Neuronal stem cell (in vitro differentiated cells): ENCODE measurements around the gene PCCA.

ENCODE experiments used
- DNase-seq: peaks from one replicate; pipeline ENCODE4 v3.0.0-alpha.2; 2013; ENCODE audit warnings: low spot score
- H2AFZ ChIP-seq: one replicate; pipeline ENCODE4 v1.6.1; 2013; ENCODE audit warnings: mild to moderate bottlenecking, low read length, inconsistent platforms
- H2AK5ac ChIP-seq: 2 replicates; pipeline ENCODE4 v1.6.1; 2013; ENCODE audit warnings: low read depth, mild to moderate bottlenecking, inconsistent platforms, low read length, moderate library complexity, mixed read lengths
- H2BK120ac ChIP-seq: 2 replicates; pipeline ENCODE4 v1.6.1; 2013; ENCODE audit warnings: low read depth, mild to moderate bottlenecking, inconsistent platforms, low read length, moderate library complexity, mixed read lengths
- H2BK12ac ChIP-seq: one replicate; pipeline ENCODE4 v1.6.1; 2013; ENCODE audit warnings: low read length, inconsistent platforms
- H2BK15ac ChIP-seq: 2 replicates; pipeline ENCODE4 v1.6.1; 2013; ENCODE audit warnings: mild to moderate bottlenecking, low read length, inconsistent platforms, mixed read lengths
- H2BK5ac ChIP-seq: one replicate; pipeline ENCODE4 v1.6.1; 2013; ENCODE audit warnings: inconsistent platforms, mild to moderate bottlenecking, low read length, moderate library complexity
- H3K14ac ChIP-seq: one replicate; pipeline ENCODE4 v1.6.1; 2013; ENCODE audit warnings: low read length, inconsistent platforms
- H3K18ac ChIP-seq: 2 replicates; pipeline ENCODE4 v1.6.1; 2013; ENCODE audit warnings: low read length, inconsistent platforms
- H3K23ac ChIP-seq: 2 replicates; pipeline ENCODE4 v1.6.1; 2013; ENCODE audit warnings: low read depth, mild to moderate bottlenecking, mixed read lengths, low read length, inconsistent platforms; ENCODE audit not compliant: poor library complexity
- H3K27ac ChIP-seq: replicated peaks from 3 replicates; pipeline ENCODE4 v1.5.1; 2013; ENCODE audit warnings: low read length, inconsistent platforms
- H3K27me3 ChIP-seq, 3 experiments: 2 replicates each; pipeline ENCODE4 v1.6.1; 2013; ENCODE audit warnings: low read length in 3 of 3, mild to moderate bottlenecking in 2 of 3, inconsistent platforms in 1 of 3, low read depth in 1 of 3, mixed read lengths in 1 of 3, moderate library complexity in 1 of 3; ENCODE audit not compliant: control insufficient read depth in 3 of 3, insufficient read depth in 3 of 3
- H3K36me3 ChIP-seq, 2 donors: replicated peaks in 1 of 2; 2 replicates each; pipeline ENCODE4 v1.6.1; 2013; ENCODE audit warnings: low read length in 2 of 2; ENCODE audit not compliant: control insufficient read depth in 2 of 2, insufficient read depth in 2 of 2
- H3K4ac ChIP-seq: 2 replicates; pipeline ENCODE4 v1.6.1; 2013; ENCODE audit warnings: inconsistent platforms, mild to moderate bottlenecking, low read length, moderate library complexity
- H3K4me1 ChIP-seq, 2 donors: 1 replicate in 1 of 2; 2 replicates in 1 of 2; pipeline ENCODE4 v1.6.1; 2013; ENCODE audit warnings: low read length in 2 of 2, low read depth in 1 of 2; ENCODE audit not compliant: control insufficient read depth in 2 of 2, insufficient read depth in 1 of 2
- H3K4me2 ChIP-seq: one replicate; pipeline ENCODE4 v1.6.1; 2013; ENCODE audit warnings: mild to moderate bottlenecking, low read length, inconsistent platforms; ENCODE audit not compliant: insufficient read depth, poor library complexity, severe bottlenecking
- H3K4me3 ChIP-seq, 2 donors: 2 replicates each; pipeline ENCODE4 v1.5.1; 2013; ENCODE audit warnings: low read length in 2 of 2, mild to moderate bottlenecking in 2 of 2, inconsistent platforms in 1 of 2, moderate library complexity in 1 of 2
- H3K79me1 ChIP-seq: one replicate; pipeline ENCODE4 v1.6.1; 2013; ENCODE audit warnings: low read depth, mild to moderate bottlenecking, inconsistent platforms, low read length, moderate library complexity
- H3K9ac ChIP-seq: one replicate; pipeline ENCODE4 v1.6.1; 2013; ENCODE audit warnings: mild to moderate bottlenecking, low read depth, low read length, inconsistent platforms; ENCODE audit not compliant: poor library complexity
- H3K9me3 ChIP-seq, 2 donors: replicated peaks in 1 of 2; 2 replicates each; pipeline versions ENCODE3 to v1.6.1; 2013; ENCODE audit warnings: low read length in 2 of 2, mild to moderate bottlenecking in 2 of 2, inconsistent platforms in 1 of 2, low read depth in 1 of 2, mixed read lengths in 1 of 2, moderate library complexity in 1 of 2; ENCODE audit not compliant: control insufficient read depth in 2 of 2, insufficient read depth in 1 of 2
- H4K8ac ChIP-seq: one replicate; pipeline ENCODE4 v1.6.1; 2013; ENCODE audit warnings: low read depth, mild to moderate bottlenecking, inconsistent platforms, low read length, moderate library complexity
- H4K91ac ChIP-seq: one replicate; pipeline ENCODE4 v1.6.1; 2013; ENCODE audit warnings: low read length, low read depth, mild to moderate bottlenecking, inconsistent platforms; ENCODE audit not compliant: poor library complexity
- WGBS, 2 donors: extraction: QIAGEN DNeasy Blood & Tissue Kit; methylation state at CpG; one replicate each; pipeline ENCODE4 v1.1.7; 2013; ENCODE audit warnings: missing lambda C conversion rate in 2 of 2, mixed read lengths in 1 of 2; ENCODE audit not compliant: insufficient read length in 2 of 2, insufficient replicate concordance in 1 of 2; ENCODE audit errors: extremely low coverage in 2 of 2; 5-methylcytosine and 5-hydroxymethylcytosine counted together

The PCCA gene

DNA sequence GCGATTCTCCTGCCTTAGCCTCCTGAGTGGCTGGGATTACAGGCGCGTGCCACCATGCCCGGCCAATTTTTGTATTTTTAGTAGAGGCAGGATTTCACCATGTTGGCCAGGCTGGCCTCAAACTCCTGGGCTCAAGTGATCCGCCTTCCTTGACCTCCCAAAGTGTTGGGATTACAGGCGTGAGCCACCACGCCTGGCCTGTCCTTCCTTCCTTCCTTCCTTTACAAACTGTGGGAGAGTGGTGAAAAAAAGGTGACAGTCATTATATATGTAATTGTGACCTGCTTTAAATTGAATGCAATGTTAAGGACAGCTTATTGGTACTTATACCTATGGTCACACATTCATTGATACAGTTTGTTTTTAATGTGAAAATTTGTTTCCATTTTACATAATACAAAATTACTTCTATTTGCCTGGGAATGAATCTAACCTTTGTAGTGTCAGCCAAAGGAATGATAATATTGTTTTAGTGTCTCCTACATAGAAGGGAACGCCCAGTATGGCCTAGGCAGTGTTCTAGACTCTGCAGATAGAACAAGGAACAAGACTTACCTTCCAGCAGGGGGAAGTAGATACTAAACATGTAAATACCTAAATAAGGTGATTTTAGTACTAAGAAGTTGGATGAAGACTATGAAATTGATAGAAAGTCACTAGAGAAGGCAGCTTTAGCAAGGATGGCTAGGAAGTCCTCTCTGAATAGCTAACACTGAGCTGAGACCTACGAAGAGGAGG is 353.4 kb downstream of the PCCA start:
- Histone ChIP-seq H2BK5ac (no peak overlapping the region), H4K8ac (no peak overlapping the region), H3K4ac (no peak overlapping the region), H3K4me1 (peaks cover 8 to 34% of the 10 kb centered on the region in 2 donors), H3K23ac (no peak overlapping the region), H2BK15ac (no peak overlapping the region), H3K14ac (no peak overlapping the region), H3K9ac (no peak overlapping the region), H3K27me3 (no peaks in the 10 kb centered on the region), H3K18ac (no peak overlapping the region), H2AK5ac (no peak overlapping the region), H2BK120ac (no peak overlapping the region), H4K91ac (no peak overlapping the region), H3K9me3 (no peaks in the 10 kb centered on the region), H3K4me2 (no peak overlapping the region), H3K4me3 (no peak overlapping the region), H2BK12ac (no peak overlapping the region), H2AFZ (no peak overlapping the region), H3K27ac (no peak overlapping the region), H3K36me3 (no peaks in the 10 kb centered on the region), H3K79me1 (no peaks in the 10 kb centered on the region)
- DNase-seq = no peak
- WGBS, 2 donors = no CpG with 5 or more reads among the region's 9 CpGs

DNA sequence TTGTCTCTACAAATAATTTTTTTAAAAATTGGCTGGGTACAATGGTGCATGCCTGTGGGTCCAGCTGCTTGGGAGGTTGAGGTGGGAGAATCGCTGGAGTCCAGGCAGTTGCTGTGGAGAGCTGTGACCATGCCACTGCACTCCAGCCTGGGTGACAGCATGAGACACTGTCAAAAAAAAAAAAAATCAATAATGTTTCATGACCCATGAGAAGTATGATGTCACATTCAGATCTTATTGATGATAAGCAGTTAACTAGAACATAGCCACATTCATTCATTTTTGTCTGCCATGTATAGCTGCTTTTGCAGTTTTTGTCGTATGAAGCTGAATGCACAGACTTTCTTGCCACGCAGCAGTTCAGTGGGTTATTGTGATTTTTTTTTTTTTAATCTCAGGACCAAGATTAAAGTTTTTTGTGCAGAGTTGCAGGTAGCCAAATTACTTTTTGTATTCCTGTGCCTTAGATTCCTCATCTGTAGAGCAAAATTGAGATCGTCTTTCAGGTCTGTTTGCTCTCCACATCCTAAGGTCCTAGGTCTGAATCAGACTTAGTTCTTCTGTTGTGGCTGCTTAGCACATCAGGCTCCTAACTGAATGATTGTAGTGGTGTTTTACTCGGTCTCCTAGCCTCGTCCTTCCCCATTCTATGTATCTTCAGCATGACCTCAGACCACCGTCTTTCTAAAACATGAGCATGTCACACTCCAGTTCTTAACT is 354.5 kb downstream of the PCCA start:
- Histone ChIP-seq H3K23ac (no peak overlapping the region), H3K18ac (no peak overlapping the region), H2BK5ac (no peak overlapping the region), H3K4me1 (peaks cover 3 to 31% of the 10 kb centered on the region in 2 donors), H2BK12ac (no peak overlapping the region), H3K14ac (no peak overlapping the region), H3K9me3 (no peaks in the 10 kb centered on the region), H3K27ac (no peak overlapping the region), H3K27me3 (no peaks in the 10 kb centered on the region), H4K8ac (no peak overlapping the region), H4K91ac (no peak overlapping the region), H3K4me3 (no peak overlapping the region), H3K4ac (no peak overlapping the region), H3K79me1 (no peaks in the 10 kb centered on the region), H2AFZ (no peak overlapping the region), H2BK15ac (no peak overlapping the region), H2AK5ac (no peak overlapping the region), H3K36me3 (no peaks in the 10 kb centered on the region), H2BK120ac (no peak overlapping the region), H3K4me2 (no peak overlapping the region), H3K9ac (no peak overlapping the region)
- no CpG with 5 or more reads among the region's 7 CpGs for WGBS, 2 donors
- DNase-seq = no peak

DNA sequence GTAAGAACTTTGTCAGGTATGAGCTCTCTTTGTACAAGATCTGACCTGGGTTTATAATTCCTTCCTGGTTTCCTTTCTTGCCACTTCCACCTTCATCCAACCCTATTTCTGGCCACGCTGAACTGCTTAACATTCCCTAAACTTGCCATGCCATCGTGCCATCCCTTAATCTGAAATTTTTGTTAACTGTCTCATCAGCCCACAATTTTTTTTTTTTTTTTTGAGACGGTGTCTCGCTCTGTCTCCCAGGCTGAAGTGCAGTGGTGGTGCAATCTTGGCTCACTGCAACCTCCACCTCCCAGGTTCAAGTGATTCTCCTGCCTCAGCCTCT is 355.1 kb downstream of the PCCA start:
- Histone ChIP-seq H3K9ac (no peak overlapping the region), H3K36me3 (no peaks in the 10 kb centered on the region), H2BK12ac (no peak overlapping the region), H3K9me3 (no peaks in the 10 kb centered on the region), H3K27ac (no peak overlapping the region), H4K91ac (no peak overlapping the region), H4K8ac (no peak overlapping the region), H3K79me1 (no peaks in the 10 kb centered on the region), H3K27me3 (no peaks in the 10 kb centered on the region), H2BK5ac (no peak overlapping the region), H3K4me2 (no peak overlapping the region), H3K18ac (no peak overlapping the region), H3K4me1 (peaks cover 1 to 26% of the 10 kb centered on the region in 2 donors), H2BK120ac (no peak overlapping the region), H2AK5ac (no peak overlapping the region), H3K4ac (no peak overlapping the region), H3K23ac (no peak overlapping the region), H3K4me3 (no peak overlapping the region), H3K14ac (no peak overlapping the region), H2BK15ac (no peak overlapping the region), H2AFZ (no peak overlapping the region)
- WGBS, 2 donors = no CpG with 5 or more reads among the region's 4 CpGs
- DNase-seq = no peak

DNA sequence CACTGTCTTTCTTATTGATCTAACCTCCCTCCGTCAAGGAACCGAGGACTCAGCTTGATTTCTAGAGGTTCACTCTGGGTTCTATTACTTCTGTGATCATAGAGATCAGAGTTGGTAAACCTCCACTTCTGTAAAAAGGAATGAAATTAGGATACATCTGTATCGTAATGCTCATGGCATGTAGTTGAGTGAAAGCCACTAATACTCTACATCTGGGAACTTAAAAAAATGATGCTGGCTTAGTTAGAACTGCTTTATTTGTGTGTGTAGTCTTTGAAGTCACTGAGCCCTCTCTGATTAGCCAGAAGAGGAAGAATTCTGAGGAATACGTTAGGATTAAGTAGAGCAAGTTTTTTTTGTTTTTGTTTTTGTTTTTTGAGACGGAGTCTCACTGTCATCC is 358.9 kb downstream of the PCCA start:
- Histone ChIP-seq H3K18ac (no peak overlapping the region), H3K36me3 (peaks cover 0 to 4% of the 10 kb centered on the region in 2 donors), H2BK120ac (no peak overlapping the region), H2BK5ac (no peak overlapping the region), H3K23ac (no peak overlapping the region), H3K4me1 (peaks cover 0 to 1% of the 10 kb centered on the region in 2 donors), H2BK12ac (no peak overlapping the region), H3K27me3 (no peaks in the 10 kb centered on the region), H3K4me3 (no peak overlapping the region), H3K9me3 (no peaks in the 10 kb centered on the region), H3K27ac (no peak overlapping the region), H3K4ac (no peak overlapping the region), H2AFZ (no peak overlapping the region), H4K8ac (no peak overlapping the region), H4K91ac (no peak overlapping the region), H3K79me1 (no peaks in the 10 kb centered on the region), H2AK5ac (no peak overlapping the region), H3K9ac (no peak overlapping the region), H3K4me2 (no peak overlapping the region), H3K14ac (no peak overlapping the region), H2BK15ac (no peak overlapping the region)
- no CpG with 5 or more reads among the region's 5 CpGs for WGBS, 2 donors
- no peak for DNase-seq
